IPS-15b (cell line): Measurements from ENCODE around the gene RIPOR1.

Source experiments
- H3K27me3 ChIP-seq: one replicate; pipeline ENCODE4 v1.6.1; 2013; ENCODE audit warnings: low read length; ENCODE audit not compliant: control insufficient read depth, insufficient read depth
- H3K36me3 ChIP-seq: one replicate; pipeline ENCODE4 v1.6.1; 2013; ENCODE audit warnings: low read length; ENCODE audit not compliant: control insufficient read depth, insufficient read depth
- H3K4me1 ChIP-seq: one replicate; pipeline ENCODE4 v1.6.1; 2013; ENCODE audit warnings: mild to moderate bottlenecking, low read length; ENCODE audit not compliant: control insufficient read depth, insufficient read depth
- H3K4me3 ChIP-seq: one replicate; pipeline ENCODE4 v1.5.1; 2013; ENCODE audit warnings: low read depth, low read length
- H3K9ac ChIP-seq: one replicate; pipeline ENCODE4 v1.6.1; 2013; ENCODE audit warnings: low read depth, mild to moderate bottlenecking, low read length
- H3K9me3 ChIP-seq: one replicate; pipeline ENCODE4 v1.6.1; 2013; ENCODE audit warnings: mild to moderate bottlenecking, low read length; ENCODE audit not compliant: control insufficient read depth, insufficient read depth

RIPOR1 gene

GRCh38 chr16:67552476-67552875 is 23.8 kb downstream of the RIPOR1 start:
- no peak overlapping the region for H3K4me3 ChIP-seq
- H3K36me3 ChIP-seq, result peaks cover 7% of the 10 kb centered on the region
- H3K9me3 ChIP-seq, result no peaks in the 10 kb centered on the region
- H3K9ac ChIP-seq, result peak overlapping the region; percentile 47
- H3K4me1 ChIP-seq, result no peaks in the 10 kb centered on the region
- no peaks in the 10 kb centered on the region for H3K27me3 ChIP-seq

DNA sequence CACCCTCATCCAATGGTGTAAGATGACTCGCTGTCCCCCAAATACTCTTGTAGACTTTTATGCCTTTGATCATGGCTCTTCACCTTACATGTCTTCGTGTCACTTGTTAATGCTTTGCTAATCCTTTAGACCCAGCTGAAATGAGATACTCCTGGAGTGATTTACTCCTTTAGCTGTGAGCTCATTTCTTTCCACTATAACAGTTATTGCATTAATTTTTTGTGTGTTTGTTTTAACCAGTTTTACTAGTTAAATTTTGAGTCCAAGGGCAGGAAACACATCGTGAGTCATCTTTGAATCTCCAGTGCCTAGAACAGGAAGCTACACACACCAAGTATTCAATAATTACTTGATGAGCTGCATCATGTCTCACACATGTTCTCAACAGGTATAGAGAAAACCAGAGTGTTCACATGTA is 27.2 kb downstream of the RIPOR1 start:
- H3K4me1 ChIP-seq, result peaks cover under 1% of the 10 kb centered on the region
- H3K9ac ChIP-seq, result no peak overlapping the region
- no peaks in the 10 kb centered on the region for H3K36me3 ChIP-seq
- H3K9me3 ChIP-seq, result no peaks in the 10 kb centered on the region
- no peaks in the 10 kb centered on the region for H3K27me3 ChIP-seq
- H3K4me3 ChIP-seq, result no peak overlapping the region

DNA sequence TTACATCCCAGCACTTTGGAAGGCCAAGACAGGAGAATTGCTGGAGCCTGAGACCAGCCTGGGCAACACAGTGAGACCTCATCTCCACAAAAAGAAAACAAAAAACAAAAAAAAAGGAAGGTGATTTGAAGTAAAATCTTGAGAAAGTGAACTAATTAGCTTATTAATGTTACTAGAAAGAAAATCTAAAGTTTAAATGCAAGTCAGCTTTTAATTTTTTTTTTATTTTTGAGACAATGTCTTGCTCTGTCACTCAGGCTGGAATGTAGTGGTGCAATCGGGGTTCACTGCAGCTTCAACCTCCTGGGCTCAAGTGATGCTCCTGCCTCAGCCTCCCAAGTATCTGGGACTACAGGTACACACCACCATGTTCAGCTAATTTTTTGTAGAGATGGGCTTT is 30.2 kb downstream of the RIPOR1 start:
- Histone ChIP-seq H3K9ac (no peak overlapping the region), H3K36me3 (peaks cover 3% of the 10 kb centered on the region), H3K4me1 (peaks cover 6% of the 10 kb centered on the region)

GRCh38 chr16:67560827-67561342 is 32.3 kb downstream of the RIPOR1 start:
- Histone ChIP-seq H3K4me1 (peaks cover 14% of the 10 kb centered on the region), H3K9ac (no peak overlapping the region), H3K4me3 (peak overlapping the region; percentile 90)

More for the DNA sequence above, 30.2 kb downstream of the RIPOR1 start:
- Histone ChIP-seq H3K27me3 (no peaks in the 10 kb centered on the region), H3K9me3 (no peaks in the 10 kb centered on the region), H3K4me3 (no peak overlapping the region)

DNA sequence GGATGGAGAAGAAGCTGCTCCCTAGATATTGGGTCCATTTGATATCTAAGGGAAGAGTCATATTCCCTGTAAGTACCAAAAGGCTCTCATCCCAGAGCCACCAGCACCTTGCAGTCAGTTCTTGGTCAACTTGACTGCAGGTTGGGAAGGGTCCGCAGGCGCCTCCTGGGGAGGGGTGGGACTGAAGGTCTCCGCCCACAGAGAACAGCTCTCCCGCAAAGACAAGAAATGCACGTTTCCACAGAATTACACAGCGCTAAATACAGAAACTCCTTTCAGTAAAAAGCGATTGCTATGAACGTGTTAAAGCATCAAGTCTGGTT is 32.8 kb downstream of the RIPOR1 start:
- Histone ChIP-seq H3K9ac (peak overlapping the region; percentile 77), H3K27me3 (no peaks in the 10 kb centered on the region), H3K4me1 (peaks cover 14% of the 10 kb centered on the region), H3K9me3 (no peaks in the 10 kb centered on the region), H3K36me3 (peaks cover 3% of the 10 kb centered on the region), H3K4me3 (peak overlapping the region; percentile 90)

More at GRCh38 chr16:67560827-67561342, 32.3 kb downstream of the RIPOR1 start:
- H3K36me3 ChIP-seq, result peaks cover 3% of the 10 kb centered on the region
- H3K27me3 ChIP-seq, result no peaks in the 10 kb centered on the region
- H3K9me3 ChIP-seq, result no peaks in the 10 kb centered on the region

- no peaks in the 10 kb centered on the region for H3K27me3 ChIP-seq
- peaks cover 14% of the 10 kb centered on the region for H3K4me1 ChIP-seq
- peak overlapping the region; percentile 77 for H3K9ac ChIP-seq
- H3K36me3 ChIP-seq, result peaks cover 3% of the 10 kb centered on the region
- H3K4me3 ChIP-seq, result peak overlapping the region; percentile 90
- H3K9me3 ChIP-seq, result no peaks in the 10 kb centered on the region
Measured at GRCh38 chr16:67561824-67562525, 33.3 kb downstream of the RIPOR1 start.

DNA sequence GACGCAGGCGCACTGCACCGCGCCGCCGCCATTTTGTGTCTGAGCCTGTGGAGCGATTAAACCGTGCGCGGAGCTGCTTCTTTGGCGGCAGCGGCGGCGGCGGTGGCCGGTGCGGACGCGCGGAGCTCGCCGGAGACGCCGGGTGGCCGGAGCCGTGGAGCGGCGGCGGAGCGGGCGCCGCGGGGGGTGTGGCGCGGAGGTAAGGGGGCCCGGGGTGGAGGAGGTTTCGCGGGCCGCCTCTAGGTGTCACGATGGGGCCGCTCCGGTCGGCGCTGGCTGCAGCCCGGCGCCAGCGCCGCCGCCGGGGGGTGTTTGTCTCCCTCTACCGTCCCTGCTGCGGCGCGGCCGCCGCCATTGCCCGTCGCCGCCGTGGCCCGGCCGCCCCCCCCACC is 33.9 kb downstream of the RIPOR1 start, which contains the start of gene CTCF:
CTCF (plus strand) TSS at position 1 of the 392 bp plus-strand sequence. CDS start 48,307 bp downstream, outside the sequence.
- Histone ChIP-seq H3K36me3 (peaks cover 3% of the 10 kb centered on the region), H3K4me3 (peak within 1 kb of the TSS; percentile 90), H3K27me3 (no peaks in the 10 kb centered on the region), H3K4me1 (peaks cover 14% of the 10 kb centered on the region), H3K9me3 (no peaks in the 10 kb centered on the region), H3K9ac (peak within 1 kb of the TSS; percentile 97)

DNA sequence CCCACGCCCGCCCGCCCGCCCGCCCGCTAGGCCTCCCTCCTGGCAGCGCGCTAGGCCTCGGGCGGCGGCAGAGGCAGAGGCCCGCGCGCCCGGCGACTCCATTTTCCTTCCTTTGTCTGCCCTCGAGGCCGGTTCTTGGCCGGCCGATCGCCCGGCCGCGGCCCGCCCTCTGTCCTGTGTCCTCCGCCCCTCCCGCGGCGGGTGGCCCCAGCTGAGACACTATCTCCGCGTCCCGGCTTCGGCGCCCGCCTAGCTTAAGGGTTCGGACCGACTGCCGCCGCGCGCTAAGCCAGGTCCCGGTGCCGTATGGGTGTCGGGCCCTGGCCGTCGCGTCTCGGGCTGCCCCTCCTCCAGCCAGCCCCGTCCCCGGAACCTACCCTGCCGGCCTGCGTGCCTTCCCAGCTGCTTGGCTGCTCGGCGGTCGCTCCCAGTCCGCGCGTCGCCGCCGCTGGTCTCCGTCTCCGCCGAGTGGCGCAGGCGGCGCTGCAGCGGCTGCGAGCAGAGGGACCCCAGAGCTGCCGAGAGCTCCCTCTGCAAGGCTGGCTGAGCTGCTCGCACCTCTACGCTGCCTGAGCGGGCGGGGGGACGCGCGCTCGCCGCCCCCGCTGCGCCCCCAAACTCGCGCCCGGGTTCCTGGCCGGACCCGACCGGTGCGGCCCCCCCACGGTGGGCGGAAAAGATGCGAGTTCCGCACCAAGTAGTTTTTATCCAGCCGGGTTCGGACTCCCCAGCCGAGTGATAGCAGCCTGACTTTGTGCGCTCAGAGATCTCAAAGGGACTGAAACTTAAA is 34.5 kb downstream of the RIPOR1 start:
- Histone ChIP-seq H3K27me3 (no peaks in the 10 kb centered on the region), H3K9me3 (no peaks in the 10 kb centered on the region), H3K36me3 (peaks cover 3% of the 10 kb centered on the region), H3K9ac (peak overlapping the region; percentile 97), H3K4me1 (peaks cover 14% of the 10 kb centered on the region), H3K4me3 (peak overlapping the region; percentile 74)

- Histone ChIP-seq H3K4me3 (peak overlapping the region; percentile 74), H3K9ac (peak overlapping the region; percentile 97), H3K36me3 (peaks cover 3% of the 10 kb centered on the region), H3K27me3 (no peaks in the 10 kb centered on the region), H3K4me1 (peaks cover 14% of the 10 kb centered on the region), H3K9me3 (no peaks in the 10 kb centered on the region)
Measured at GRCh38 chr16:67563708-67564468, 35.3 kb downstream of the RIPOR1 start.

DNA sequence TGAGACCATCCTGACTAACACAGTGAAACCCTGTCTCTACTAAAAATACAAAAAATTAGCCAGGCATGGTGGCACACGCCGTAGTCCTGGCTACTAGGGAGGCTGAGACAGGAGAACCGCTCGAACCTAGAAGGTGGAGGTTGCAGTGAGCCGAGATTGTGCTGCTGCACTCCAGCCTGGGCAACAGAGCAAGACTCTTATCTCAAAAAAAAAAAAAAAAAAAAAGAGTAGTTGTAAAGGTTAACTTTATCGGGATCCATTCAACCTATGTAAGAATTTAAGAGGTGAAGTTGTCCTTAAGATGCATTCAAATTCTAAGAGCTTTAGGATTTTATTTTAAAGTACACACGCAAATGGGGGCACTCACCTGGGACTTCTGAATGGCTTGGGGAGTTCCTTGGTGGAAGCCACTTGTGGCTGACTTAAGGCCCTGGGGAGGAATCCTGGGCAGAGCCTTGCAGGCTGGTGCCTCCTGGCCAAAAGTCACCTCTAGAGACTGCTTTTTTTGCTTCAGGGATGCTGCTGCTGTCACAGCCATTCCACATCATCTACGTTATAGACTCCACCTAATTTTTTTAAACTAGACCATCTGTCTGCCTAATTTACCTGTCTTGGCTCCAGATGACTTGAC is 37.0 kb downstream of the RIPOR1 start:
- H3K27me3 ChIP-seq, result no peaks in the 10 kb centered on the region
- no peak overlapping the region for H3K9ac ChIP-seq
- H3K9me3 ChIP-seq, result no peaks in the 10 kb centered on the region
- H3K4me1 ChIP-seq, result peaks cover 14% of the 10 kb centered on the region
- peaks cover 3% of the 10 kb centered on the region for H3K36me3 ChIP-seq
- H3K4me3 ChIP-seq, result no peak overlapping the region

GRCh38 chr16:67571464-67571863 is 42.8 kb downstream of the RIPOR1 start:
- Histone ChIP-seq H3K27me3 (no peaks in the 10 kb centered on the region), H3K36me3 (peaks cover 4% of the 10 kb centered on the region), H3K4me1 (no peaks in the 10 kb centered on the region), H3K9ac (no peak overlapping the region), H3K4me3 (no peak overlapping the region), H3K9me3 (no peaks in the 10 kb centered on the region)
